RWPE1 (cell line): ENCODE results near the gene ZFYVE28.

Experiments used
- CTCF ChIA-PET: fragments of 350-600 bp; sonication (Branson Sonifier 250); formaldehyde crosslinking; extraction: SDS; loops from one replicate; lab custom pipeline; 2021; lab: Yijun Ruan, JAX
- POLR2A ChIA-PET: fragments of 400-600 bp; formaldehyde crosslinking; extraction: SDS; loops from one replicate; lab custom pipeline; 2020; ENCODE audit warnings: antibody characterized with exemption; ENCODE audit not compliant: low non-redundant PET; lab: Yijun Ruan, JAX
- DNase-seq: peaks from one replicate; pipeline ENCODE4 v3.0.0; 2012; ENCODE audit warnings: low spot score
- H3K27ac ChIP-seq: fragments of 450-650 bp; 2 replicates; pipeline ENCODE4 v1.5.1; 2017
- CTCF ChIP-seq: fragments of 450-650 bp; conservative IDR thresholded peaks from 2 replicates; pipeline ENCODE4 v1.5.1; 2017; ENCODE audit warnings: low read depth, mild to moderate bottlenecking

The ZFYVE28 gene

GRCh38 chr4:2268357-2269205 is 149.9 kb downstream of the ZFYVE28 start:
- no peak overlapping the region; the same call in 1 of the 2 replicates for H3K27ac ChIP-seq
- POLR2A ChIA-PET = no interaction called here
- TF ChIP-seq CTCF = no peak
- DNase-seq = no peak
- CTCF ChIA-PET = no interaction called here

GRCh38 chr4:2267841-2268240 is 150.6 kb downstream of the ZFYVE28 start:
- no peak for TF ChIP-seq CTCF
- peak overlapping the region; percentile 91 for H3K27ac ChIP-seq
- CTCF ChIA-PET = interaction anchor here (0.7 kb wide), 1 partner anchor 1340 kb away, joined by 4 read pairs; no protein-coding TSS in a partner anchor
- DNase-seq = no peak
- POLR2A ChIA-PET = no interaction called here

- no peak for TF ChIP-seq CTCF
- H3K27ac ChIP-seq = peak overlapping the region; percentile 91
- no peak for DNase-seq
- ChIA-PET POLR2A (no interaction called here), CTCF (interaction anchor here (0.7 kb wide), 1 partner anchor 1340 kb away, joined by 4 read pairs; no protein-coding TSS in a partner anchor)
These were observed 151.1 kb downstream of the ZFYVE28 start for GRCh38 chr4:2267320-2267811.

GRCh38 chr4:2266821-2267220 is 151.6 kb downstream of the ZFYVE28 start:
- peak overlapping the region; percentile 91 for H3K27ac ChIP-seq
- CTCF ChIA-PET = no interaction called here
- no peak for TF ChIP-seq CTCF
- no peak for DNase-seq
- POLR2A ChIA-PET = no interaction called here

GRCh38 chr4:2266181-2266580 is 152.3 kb downstream of the ZFYVE28 start:
- ChIA-PET POLR2A (no interaction called here), CTCF (no interaction called here)
- no peak for DNase-seq
- H3K27ac ChIP-seq = peak overlapping the region; percentile 91
- no peak for TF ChIP-seq CTCF

- CTCF ChIA-PET = no interaction called here
- POLR2A ChIA-PET = no interaction called here
- DNase-seq = no peak
- no peak for TF ChIP-seq CTCF
- peak overlapping the region; percentile 91 for H3K27ac ChIP-seq
These were observed 153.0 kb downstream of the ZFYVE28 start for GRCh38 chr4:2265113-2266110.
